ENCODE measurements around the gene RPGR.
A peak's percentile ranks its signal among the peaks of the same experiment; 100 is the strongest.

DNA sequence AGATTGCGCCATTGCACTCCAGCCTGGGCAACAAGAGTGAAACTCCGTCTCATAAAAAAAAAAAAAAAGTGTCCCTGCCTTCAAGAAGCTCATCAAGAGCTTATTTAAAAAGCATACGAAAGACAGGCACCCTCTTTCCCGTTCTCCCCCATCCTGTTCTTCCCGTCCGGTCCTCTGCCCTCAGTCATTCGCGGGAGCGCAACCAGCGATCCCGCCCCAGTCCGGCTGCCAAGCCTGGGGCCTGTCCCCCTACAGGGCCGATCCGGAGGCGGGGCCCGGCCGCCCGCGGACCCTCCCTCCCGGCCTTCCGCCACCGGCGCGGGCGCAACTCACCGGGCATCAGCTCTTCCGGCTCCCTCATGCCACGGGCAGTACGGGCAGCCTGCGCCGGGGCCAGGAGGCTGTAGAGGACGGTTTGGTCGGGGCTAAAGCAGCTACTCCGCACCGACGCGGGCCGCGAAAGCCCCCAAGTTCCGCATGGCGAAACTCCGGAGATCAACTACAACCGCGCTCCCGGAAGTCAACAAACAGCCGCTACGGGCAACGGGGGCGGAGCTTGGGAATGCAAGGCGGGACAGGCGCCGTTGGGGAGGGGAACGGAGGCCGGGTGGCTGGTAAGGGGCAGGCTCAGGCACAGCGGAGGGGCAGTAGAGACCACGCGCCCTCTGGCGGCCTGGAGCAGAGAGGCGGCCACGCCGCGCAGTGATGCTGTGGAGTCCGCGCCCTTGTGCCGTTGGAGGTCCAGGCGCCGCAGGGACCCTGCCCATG, at the start of gene RPGR:
- TF ChIP-seq, protein P1, sequence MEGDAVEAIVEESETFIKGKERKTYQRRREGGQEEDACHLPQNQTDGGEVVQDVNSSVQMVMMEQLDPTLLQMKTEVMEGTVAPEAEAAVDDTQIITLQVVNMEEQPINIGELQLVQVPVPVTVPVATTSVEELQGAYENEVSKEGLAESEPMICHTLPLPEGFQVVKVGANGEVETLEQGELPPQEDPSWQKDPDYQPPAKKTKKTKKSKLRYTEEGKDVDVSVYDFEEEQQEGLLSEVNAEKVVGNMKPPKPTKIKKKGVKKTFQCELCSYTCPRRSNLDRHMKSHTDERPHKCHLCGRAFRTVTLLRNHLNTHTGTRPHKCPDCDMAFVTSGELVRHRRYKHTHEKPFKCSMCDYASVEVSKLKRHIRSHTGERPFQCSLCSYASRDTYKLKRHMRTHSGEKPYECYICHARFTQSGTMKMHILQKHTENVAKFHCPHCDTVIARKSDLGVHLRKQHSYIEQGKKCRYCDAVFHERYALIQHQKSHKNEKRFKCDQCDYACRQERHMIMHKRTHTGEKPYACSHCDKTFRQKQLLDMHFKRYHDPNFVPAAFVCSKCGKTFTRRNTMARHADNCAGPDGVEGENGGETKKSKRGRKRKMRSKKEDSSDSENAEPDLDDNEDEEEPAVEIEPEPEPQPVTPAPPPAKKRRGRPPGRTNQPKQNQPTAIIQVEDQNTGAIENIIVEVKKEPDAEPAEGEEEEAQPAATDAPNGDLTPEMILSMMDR (conservative IDR thresholded peaks at IDR 0.05; ENCODE audit: low read length): peak; percentile 64
- no peak for TF ChIP-seq EZH2phosphoT487 (IDR thresholded peaks at IDR 0.05; ENCODE audit: borderline replicate concordance)
